HG03558 (cell line): ENCODE results near the gene CNST.
"Not testable (repeated sequence)": the region's sequence is repeated elsewhere in the genome, so short reads cannot be mapped to it uniquely, and the experiment has no call there.

Experiments used
- ATAC-seq: cut with Tn5 transposase; IDR thresholded peaks from one replicate; pipeline ENCODE4 v1.9.1; 2021; ENCODE audit warnings: moderate number of reproducible peaks; ENCODE audit not compliant: unreplicated experiment; ENCODE audit errors: extremely low read depth

The CNST gene

GRCh38 chr1:246694213-246694895 is 128.1 kb downstream of the CNST start:
- not testable (repeated sequence) for ATAC-seq

- ATAC-seq, result no peak
These were observed 128.9 kb downstream of the CNST start for GRCh38 chr1:246695136-246695535.

- no peak for ATAC-seq
These were observed 129.4 kb downstream of the CNST start for GRCh38 chr1:246695666-246696065.

- ATAC-seq, result no peak
These were observed 132.3 kb downstream of the CNST start for GRCh38 chr1:246698466-246699094.

- ATAC-seq, result peak; percentile 91
These were observed 133.0 kb downstream of the CNST start for GRCh38 chr1:246699095-246699735.

GRCh38 chr1:246703581-246703980 is 137.3 kb downstream of the CNST start:
- ATAC-seq, result no peak

- no peak for ATAC-seq
These were observed 139.1 kb downstream of the CNST start for GRCh38 chr1:246705368-246705767.

- ATAC-seq, result no peak
These were observed 141.9 kb downstream of the CNST start for GRCh38 chr1:246708166-246708565.

- no peak for ATAC-seq
These were observed 142.9 kb downstream of the CNST start for GRCh38 chr1:246709196-246709595.

- ATAC-seq, result no peak
These were observed 143.6 kb downstream of the CNST start for GRCh38 chr1:246709835-246710234.

- ATAC-seq, result no peak
These were observed 145.3 kb downstream of the CNST start for GRCh38 chr1:246711548-246712003.

GRCh38 chr1:246712428-246712827 is 146.2 kb downstream of the CNST start:
- ATAC-seq, result not testable (repeated sequence)
